Measurements from ENCODE around the gene TDRD7. TPM values are rescaled to one million over a fixed set of nuclear protein-coding genes. Genes with fewer than 3 reads are reported as not detected.
"Not testable (repeated sequence)": the region's sequence is repeated elsewhere in the genome, so short reads cannot be mapped to it uniquely, and the experiment has no call there.

Gene TDRD7
- total RNA-seq, 1 experiment from 2014 or later, result 14.8 TPM

GRCh38 chr9:97473717-97474116, 61.8 kb downstream of the TDRD7 start:
- DNase-seq (ENCODE audit: low read depth), result peak; percentile 9

- peak; percentile 28 for DNase-seq (ENCODE audit: low read depth)
Observed at GRCh38 chr9:97474372-97474925, 62.6 kb downstream of the TDRD7 start.

- DNase-seq (ENCODE audit: low read depth), result no peak
Observed at GRCh38 chr9:97475059-97475458, 63.2 kb downstream of the TDRD7 start.

- DNase-seq (ENCODE audit: low read depth), result no peak
Observed at GRCh38 chr9:97478301-97478981, 66.5 kb downstream of the TDRD7 start.

- no peak for DNase-seq (ENCODE audit: low read depth)
Observed at GRCh38 chr9:97479496-97480159, 67.7 kb downstream of the TDRD7 start.

GRCh38 chr9:97480174-97480573, 68.3 kb downstream of the TDRD7 start:
- DNase-seq (ENCODE audit: low read depth), result no peak

- peak; percentile 44 for DNase-seq (ENCODE audit: low read depth)
Observed at GRCh38 chr9:97480749-97481148, 68.9 kb downstream of the TDRD7 start.

GRCh38 chr9:97484134-97484533, 72.2 kb downstream of the TDRD7 start:
- peak; percentile 57 for DNase-seq (ENCODE audit: low read depth)

GRCh38 chr9:97487107-97487506, 75.2 kb downstream of the TDRD7 start:
- DNase-seq (ENCODE audit: low read depth), result no peak

- no peak for DNase-seq (ENCODE audit: low read depth)
Observed at GRCh38 chr9:97487861-97488260, 76.0 kb downstream of the TDRD7 start.

GRCh38 chr9:97491216-97491999, 79.5 kb downstream of the TDRD7 start:
- DNase-seq (ENCODE audit: low read depth), result no peak

- not testable (repeated sequence) for DNase-seq (ENCODE audit: low read depth)
Observed at GRCh38 chr9:97497558-97498375, 85.9 kb downstream of the TDRD7 start.

- DNase-seq (ENCODE audit: low read depth), result not testable (repeated sequence)
Observed at GRCh38 chr9:97498846-97499245, 87.0 kb downstream of the TDRD7 start.

GRCh38 chr9:97500263-97500662, 88.4 kb downstream of the TDRD7 start:
- no peak for DNase-seq (ENCODE audit: low read depth)

GRCh38 chr9:97500765-97501176, 88.9 kb downstream of the TDRD7 start:
- DNase-seq (ENCODE audit: low read depth), result no peak

- DNase-seq (ENCODE audit: low read depth), result peak; percentile 67
Observed at GRCh38 chr9:97501177-97501971, 89.5 kb downstream of the TDRD7 start, which contains the start of gene TMOD1. TMOD1 (plus strand) TSS chr9:97501666; CDS start chr9:97524189, 22,523 bp downstream.

- no peak for DNase-seq (ENCODE audit: low read depth)
Observed at GRCh38 chr9:97501972-97502221, 90.0 kb downstream of the TDRD7 start.

- no peak for DNase-seq (ENCODE audit: low read depth)
Observed at GRCh38 chr9:97502222-97502983, 90.5 kb downstream of the TDRD7 start.

- no peak for DNase-seq (ENCODE audit: low read depth)
Observed at GRCh38 chr9:97502984-97503861, 91.3 kb downstream of the TDRD7 start.

Measured in RPMI7951 (cell line).